G401.6 (cell line): ENCODE data around the gene RPL7A.
"Not testable (repeated sequence)": the region's sequence is repeated elsewhere in the genome, so short reads cannot be mapped to it uniquely, and the experiment has no call there.

Experiments used
- FAIRE-seq: peaks from 2 replicates; lab custom pipeline; 2012; peaks lifted over from hg19 to GRCh38; lab: Jason Lieb, UNC

Gene RPL7A

GRCh38 chr9:133369422-133369821 lies 21.4 kb downstream of the RPL7A start:
- no peak for FAIRE-seq

GRCh38 chr9:133369933-133370332 lies 21.9 kb downstream of the RPL7A start:
- no peak for FAIRE-seq

DNA sequence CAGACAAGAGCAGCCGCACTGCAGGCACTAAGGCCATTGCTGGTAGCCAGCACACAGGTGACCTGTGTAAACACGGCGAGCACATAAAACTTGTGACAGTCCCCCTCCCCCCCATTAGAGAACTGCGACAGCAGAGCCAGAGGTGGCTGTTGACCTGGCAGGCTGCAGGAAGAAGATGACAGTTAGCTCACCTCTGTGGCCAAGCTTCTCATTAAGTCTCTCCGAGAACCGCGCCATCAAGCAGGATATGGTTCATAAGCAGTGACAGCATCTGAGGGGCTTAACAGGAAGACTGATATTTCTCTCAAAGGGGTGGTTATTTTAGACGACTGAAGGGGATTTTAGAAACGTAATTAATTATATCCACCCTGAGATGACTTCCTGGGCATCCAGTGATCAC lies 22.7 kb downstream of the RPL7A start:
- no peak for FAIRE-seq

- no peak for FAIRE-seq
Measured at GRCh38 chr9:133371261-133371711, 23.3 kb downstream of the RPL7A start.

GRCh38 chr9:133372144-133372543 lies 24.1 kb downstream of the RPL7A start:
- FAIRE-seq = no peak

- FAIRE-seq = no peak
Measured at GRCh38 chr9:133374612-133375115, 26.6 kb downstream of the RPL7A start.

DNA sequence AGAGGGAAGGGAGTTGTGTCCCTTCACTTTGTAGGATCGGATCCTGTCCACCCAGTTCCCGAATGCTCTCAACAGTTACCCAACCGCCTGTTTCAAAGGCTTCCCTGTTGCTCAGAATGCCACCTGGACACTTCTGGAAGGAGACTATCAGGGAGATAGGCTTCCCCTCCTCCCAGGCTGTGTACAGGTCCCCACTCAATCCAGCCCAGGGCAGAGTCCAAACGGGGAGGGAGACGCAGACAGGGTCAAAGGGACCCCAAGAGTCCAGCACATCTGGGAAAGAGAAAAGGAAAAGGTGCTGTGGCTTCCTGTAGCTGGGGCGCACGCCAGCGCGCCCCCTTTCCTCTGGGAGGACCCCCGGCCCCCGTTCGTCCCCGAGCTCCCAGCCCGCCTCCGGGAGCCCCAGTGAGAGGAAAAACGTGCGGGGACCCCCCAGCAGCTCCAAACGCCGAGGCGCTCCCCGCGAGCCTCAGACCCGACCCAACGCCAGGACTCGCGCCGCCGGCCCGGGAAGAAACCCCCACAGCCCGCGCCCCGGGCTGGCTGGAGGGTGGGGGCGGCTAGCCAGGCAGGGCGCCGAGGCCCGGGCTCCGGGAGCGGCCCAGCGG lies 27.2 kb downstream of the RPL7A start:
- no peak for FAIRE-seq

DNA sequence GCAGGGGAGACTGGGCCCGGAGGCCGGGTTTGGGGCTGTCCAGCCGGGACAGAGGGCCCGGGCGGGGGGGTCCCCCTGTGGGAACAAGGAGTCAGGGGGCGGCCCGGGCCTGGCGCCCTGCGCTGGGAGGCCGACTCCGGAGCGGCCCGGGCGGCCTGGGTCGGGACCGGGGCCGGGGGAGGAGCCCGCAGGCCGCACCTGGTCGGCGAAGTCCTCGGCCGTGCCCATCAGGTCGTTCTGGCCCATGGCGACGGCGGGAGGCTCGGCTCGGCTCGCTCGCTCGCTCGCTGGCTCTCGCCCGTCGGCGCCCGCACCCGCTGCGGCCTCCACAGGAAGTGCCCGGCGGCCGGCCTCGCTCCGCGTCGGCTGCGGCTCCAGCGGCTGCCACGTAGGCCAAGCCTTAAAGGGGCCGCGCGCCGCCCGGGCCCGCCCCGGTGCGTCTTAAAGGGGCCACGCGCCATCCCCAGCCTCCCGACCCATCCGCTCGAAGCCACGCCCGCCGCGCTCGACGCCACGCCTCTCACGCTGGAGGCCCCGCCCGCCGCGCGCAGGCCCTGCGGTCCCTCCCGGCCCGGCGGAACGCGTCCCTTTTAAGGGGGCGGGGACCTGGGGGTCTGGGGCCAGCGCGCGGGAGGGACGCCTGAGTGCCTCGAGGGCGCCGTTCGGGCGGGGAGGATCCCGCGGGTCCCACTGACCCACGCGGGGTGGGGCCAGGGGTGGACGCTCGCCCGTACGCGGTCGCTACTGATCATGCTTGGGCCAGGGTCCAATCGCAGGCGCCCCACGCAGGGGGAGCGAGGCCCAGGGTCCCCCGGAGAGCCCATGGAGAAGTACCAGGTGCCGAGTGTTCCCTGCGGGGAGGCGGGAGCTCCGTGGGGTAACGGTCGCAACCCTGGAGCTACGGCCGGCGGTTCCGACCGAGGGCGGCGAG lies 28.0 kb downstream of the RPL7A start, which contains the start of the genes STKLD1 and SURF4:
STKLD1 (plus strand) TSS at position 643 of the 931 bp plus-strand sequence; CDS start at position 751, 108 bp downstream.
SURF4 (minus strand) TSS at position 337 of the 931 bp plus-strand sequence; CDS start at position 246, 91 bp downstream.
- no peak for FAIRE-seq

DNA sequence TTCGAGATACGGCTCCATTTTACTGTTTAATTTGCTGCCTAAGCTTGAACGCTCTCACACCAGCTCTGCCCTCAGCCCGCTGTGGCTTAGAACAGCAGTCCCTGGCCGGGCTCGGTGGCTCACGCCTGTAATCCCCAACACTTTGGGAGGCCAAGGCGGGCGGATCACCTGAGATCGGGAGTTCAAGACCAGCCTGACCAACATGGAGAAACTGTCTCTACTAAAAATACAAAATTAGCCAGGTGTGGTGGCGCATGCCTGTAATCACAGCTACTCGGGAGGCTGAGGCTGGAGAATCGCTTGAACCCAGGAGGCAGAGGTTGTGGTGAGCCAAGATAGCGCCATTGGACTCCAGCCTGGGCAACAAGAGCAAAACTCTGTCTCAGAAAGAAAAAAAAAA lies 29.3 kb downstream of the RPL7A start:
- FAIRE-seq = not testable (repeated sequence)

- FAIRE-seq = no peak
Measured at GRCh38 chr9:133377721-133378216, 29.8 kb downstream of the RPL7A start.

DNA sequence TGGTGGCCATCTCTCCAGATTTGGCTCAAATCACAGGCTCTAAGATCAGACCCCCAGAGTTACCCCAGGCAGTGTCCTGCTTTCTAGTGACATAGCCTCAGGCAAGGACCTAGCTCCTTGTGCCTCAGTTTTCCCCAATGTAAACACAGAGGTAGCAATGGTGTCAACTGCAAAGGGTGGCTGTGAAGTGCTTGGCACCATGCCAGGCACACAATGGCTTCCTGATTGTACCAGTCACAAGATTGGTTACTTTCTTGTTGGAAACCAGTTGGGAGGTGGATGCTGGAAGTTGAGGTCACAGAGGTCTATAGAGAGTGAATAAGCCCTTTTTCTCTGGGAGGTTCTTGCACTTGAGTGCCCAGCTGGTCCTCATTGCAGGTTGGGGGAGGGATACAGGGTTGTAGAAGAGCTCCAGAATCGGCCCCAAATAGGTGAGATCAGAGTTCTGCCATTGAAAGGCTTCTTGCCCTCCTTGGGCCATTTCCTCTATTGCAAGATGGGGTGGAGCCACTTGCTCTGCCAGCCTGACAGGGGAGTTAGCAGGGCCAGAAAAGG lies 30.5 kb downstream of the RPL7A start:
- no peak for FAIRE-seq

DNA sequence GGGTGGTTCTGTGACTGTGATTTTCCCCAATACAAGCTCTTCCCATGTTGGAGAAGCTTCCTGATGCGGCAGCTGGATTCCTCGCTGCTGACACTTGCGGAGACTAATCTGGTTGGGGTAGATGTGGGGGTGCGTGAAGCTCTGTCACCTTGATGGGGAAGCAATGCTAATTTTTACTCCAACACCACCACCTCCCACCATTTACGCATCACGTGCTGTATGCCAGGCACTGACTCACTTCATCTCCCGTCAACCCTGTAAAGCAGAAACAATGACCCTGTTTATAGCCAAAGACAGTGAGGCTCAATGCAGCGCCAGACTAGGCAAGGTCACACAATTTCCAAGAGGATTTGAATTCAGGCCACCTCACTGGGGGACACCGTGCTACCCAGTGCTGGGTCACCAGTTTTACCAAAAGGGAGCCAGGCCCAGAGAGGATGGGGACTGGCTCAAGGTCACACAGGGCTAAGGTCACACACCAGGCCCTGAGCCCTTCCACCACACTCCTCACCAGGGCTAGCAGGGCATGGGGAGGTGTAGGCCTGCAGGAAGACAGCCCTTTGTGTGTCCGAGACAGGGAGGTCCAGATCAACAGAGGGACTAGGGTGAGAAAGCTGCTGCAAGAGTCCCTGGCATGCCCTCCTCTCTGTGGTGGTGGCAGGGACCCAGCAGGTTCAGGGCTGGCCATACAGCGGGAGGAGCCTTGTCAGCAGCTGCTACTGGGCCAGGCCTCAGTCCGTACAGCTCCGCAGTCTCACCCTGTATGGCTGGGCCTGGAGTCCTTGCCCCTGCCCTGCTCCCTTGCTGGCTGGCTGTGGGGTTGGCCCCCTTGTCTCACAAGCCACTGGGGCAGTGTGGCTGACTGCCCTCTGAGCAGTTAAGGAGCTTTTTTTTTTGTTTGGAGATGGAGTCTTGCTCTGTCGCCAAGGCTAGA lies 31.4 kb downstream of the RPL7A start:
- FAIRE-seq = no peak

GRCh38 chr9:133380734-133381133 lies 32.7 kb downstream of the RPL7A start:
- FAIRE-seq = no peak

DNA sequence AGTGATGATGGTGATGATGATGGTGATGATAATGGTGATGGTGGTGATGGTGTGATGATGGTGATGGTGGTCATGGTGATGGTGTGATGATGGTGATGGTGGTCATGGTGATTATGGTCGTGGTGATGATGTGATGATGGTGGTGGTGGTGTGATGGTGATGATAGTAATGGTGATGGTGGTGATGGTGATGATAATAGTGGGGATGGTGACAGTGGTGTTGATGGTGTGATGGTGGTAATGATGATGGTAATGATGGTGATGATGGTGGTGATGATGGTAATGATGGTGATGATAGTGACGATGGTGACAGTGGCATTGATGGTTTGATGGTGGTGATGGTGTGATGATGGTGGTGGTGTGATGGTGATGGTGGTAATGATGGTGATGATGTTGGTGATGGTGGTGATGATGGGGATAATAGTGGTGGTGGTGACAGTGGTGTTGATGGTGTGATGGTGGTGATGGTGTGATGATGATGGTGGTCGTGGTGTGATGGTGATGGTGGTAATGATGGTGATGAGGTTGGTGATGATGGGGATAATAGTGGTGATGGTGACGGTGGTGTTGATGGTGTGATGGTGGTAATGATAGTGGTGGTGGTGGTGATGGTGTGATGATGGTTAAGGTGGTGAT lies 34.6 kb downstream of the RPL7A start:
- no peak for FAIRE-seq

DNA sequence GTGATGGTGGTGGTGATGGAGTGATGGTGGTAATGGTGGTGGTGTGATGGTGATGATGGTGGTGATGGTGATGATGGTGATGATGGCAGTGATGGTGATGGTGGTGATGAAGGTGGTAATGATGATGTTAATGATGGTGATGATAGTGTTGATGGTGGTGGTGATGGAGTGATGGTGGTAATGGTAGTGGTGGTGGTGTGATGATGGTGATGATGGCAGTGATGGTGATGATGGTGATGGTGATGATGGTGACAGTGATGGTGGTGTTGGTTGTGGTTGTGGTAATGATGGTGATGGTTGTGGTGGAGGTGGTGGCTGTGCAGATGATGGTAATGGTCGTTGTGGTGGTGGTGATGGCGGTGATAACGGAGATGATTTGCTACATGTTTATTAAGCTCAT lies 35.4 kb downstream of the RPL7A start:
- no peak for FAIRE-seq

- FAIRE-seq = no peak
Measured at GRCh38 chr9:133384736-133385321, 36.8 kb downstream of the RPL7A start.

DNA sequence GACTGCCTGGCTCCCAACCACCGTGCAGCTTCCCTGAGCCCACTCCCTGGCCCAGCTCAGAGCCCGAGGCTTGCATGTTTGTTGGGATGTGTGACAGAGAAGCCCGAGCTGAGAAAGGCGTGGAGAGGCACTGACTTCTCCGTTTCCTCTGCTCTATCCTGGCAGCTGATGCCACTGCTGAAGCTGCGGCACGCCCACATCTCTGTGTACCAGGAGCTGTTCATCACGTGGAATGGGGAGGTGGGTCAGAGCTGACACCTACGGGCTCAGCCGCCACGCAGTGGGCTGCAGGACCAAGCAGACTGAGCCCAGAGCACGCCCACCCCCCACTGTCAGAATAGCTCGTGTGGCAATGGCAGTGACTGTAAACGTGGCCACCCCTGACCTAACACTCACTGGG lies 37.4 kb downstream of the RPL7A start:
- FAIRE-seq = no peak

DNA sequence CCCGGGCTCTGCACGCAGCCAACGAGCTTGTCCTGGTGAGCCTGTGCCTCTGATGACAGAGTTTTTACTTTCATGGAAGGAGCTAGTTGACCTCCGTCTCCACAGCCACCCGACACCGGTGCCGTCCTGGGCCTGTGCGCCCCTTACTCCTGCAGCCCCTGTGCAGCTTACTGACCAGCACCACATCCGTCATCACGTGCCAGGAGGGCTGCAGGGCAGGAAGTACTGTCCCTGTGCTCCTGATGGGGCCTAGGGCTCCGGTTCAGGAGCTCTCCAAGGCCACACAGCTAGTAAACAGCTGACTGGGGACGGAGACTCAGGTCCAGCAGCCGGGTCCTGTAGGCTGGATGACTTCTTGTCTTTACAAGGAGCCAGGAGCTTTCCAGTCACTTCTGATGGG lies 38.3 kb downstream of the RPL7A start:
- no peak for FAIRE-seq

DNA sequence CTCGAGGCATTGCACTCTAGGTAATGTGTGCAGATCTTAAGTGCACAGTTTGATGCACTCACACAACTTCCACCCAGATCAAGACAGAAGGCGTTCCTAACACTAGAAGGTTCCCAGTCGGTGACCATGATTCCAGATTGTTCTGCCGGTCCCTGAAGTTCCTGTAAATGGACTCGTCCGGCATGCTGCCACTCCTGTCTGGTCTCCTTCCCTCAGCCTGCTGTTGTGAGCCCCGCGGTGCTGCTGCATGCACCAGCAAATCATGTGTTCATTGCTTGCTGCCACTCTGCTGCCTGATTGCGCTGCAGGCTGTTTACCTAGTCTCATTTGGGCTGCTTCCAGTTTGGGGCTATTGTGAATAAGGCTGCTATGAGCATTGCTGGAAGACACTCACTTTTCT lies 39.7 kb downstream of the RPL7A start:
- no peak for FAIRE-seq

- FAIRE-seq = no peak
Measured at GRCh38 chr9:133389025-133389557, 41.1 kb downstream of the RPL7A start.
